ENCODE data around the gene CHST15.

The CHST15 gene

GRCh38 chr10:124092860-124093773 is at the start of gene CHST15:
CHST15 (minus strand) TSS chr10:124093598; CDS start chr10:124046212, 47,386 bp downstream.
- peaks cover 5% of the 10 kb centered on the region for H3K4me1 ChIP-seq (ENCODE audit: insufficient read depth, low read length)
- H3K4me3 ChIP-seq (ENCODE audit: low read length): peak within 1 kb of the TSS; percentile 77
- H3K27me3 ChIP-seq (ENCODE audit: insufficient read depth, low read length): peaks cover 68% of the 10 kb centered on the region
- no peaks in the 10 kb centered on the region for H3K9me3 ChIP-seq (ENCODE audit: insufficient read depth, low read depth, low read length)
- no peaks in the 10 kb centered on the region for H3K36me3 ChIP-seq (ENCODE audit: insufficient read depth, low read depth, low read length)
- peak within 1 kb of the TSS; percentile 61; the same call in 1 of the 2 replicates for H3K9ac ChIP-seq (ENCODE audit: low read depth, low read length)
- no peak within 1 kb of the TSS for H3K27ac ChIP-seq (ENCODE audit: low read length)

GRCh38 chr10:124142960-124143359 is 49.6 kb upstream of the CHST15 start:
- Histone ChIP-seq H3K27ac (ENCODE audit: low read length) (no peak overlapping the region), H3K4me1 (ENCODE audit: insufficient read depth, low read length) (0 out of 2 replicates have a peak, but pooled peaks cover 3% of the 10 kb centered on the region), H3K9ac (ENCODE audit: low read depth, low read length) (no peak overlapping the region)

GRCh38 chr10:124142006-124142739 is 48.8 kb upstream of the CHST15 start:
- H3K9me3 ChIP-seq (ENCODE audit: insufficient read depth, low read depth, low read length): no peaks in the 10 kb centered on the region
- no peaks in the 10 kb centered on the region for H3K36me3 ChIP-seq (ENCODE audit: insufficient read depth, low read depth, low read length)
- H3K27ac ChIP-seq (ENCODE audit: low read length): no peak overlapping the region
- no peak overlapping the region for H3K9ac ChIP-seq (ENCODE audit: low read depth, low read length)
- no peak overlapping the region for H3K4me3 ChIP-seq (ENCODE audit: low read length)
- H3K27me3 ChIP-seq (ENCODE audit: insufficient read depth, low read length): no peaks in the 10 kb centered on the region; the same call in 1 of the 2 replicates
- H3K4me1 ChIP-seq (ENCODE audit: insufficient read depth, low read length): no peaks in the 10 kb centered on the region

More at GRCh38 chr10:124142960-124143359, 49.6 kb upstream of the CHST15 start:
- no peaks in the 10 kb centered on the region for H3K9me3 ChIP-seq (ENCODE audit: insufficient read depth, low read depth, low read length)
- H3K36me3 ChIP-seq (ENCODE audit: insufficient read depth, low read depth, low read length): no peaks in the 10 kb centered on the region
- H3K27me3 ChIP-seq (ENCODE audit: insufficient read depth, low read length): no peaks in the 10 kb centered on the region
- no peak overlapping the region for H3K4me3 ChIP-seq (ENCODE audit: low read length)

- Histone ChIP-seq H3K27me3 (ENCODE audit: insufficient read depth, low read length) (no peaks in the 10 kb centered on the region; the same call in 1 of the 2 replicates), H3K9ac (ENCODE audit: low read depth, low read length) (no peak overlapping the region), H3K4me3 (ENCODE audit: low read length) (no peak overlapping the region), H3K4me1 (ENCODE audit: insufficient read depth, low read length) (no peaks in the 10 kb centered on the region), H3K36me3 (ENCODE audit: insufficient read depth, low read depth, low read length) (no peaks in the 10 kb centered on the region), H3K27ac (ENCODE audit: low read length) (no peak overlapping the region), H3K9me3 (ENCODE audit: insufficient read depth, low read depth, low read length) (no peaks in the 10 kb centered on the region)
Observed at GRCh38 chr10:124138883-124139348, 45.5 kb upstream of the CHST15 start.

GRCh38 chr10:124138195-124138882 is 44.9 kb upstream of the CHST15 start:
- Histone ChIP-seq H3K9me3 (ENCODE audit: insufficient read depth, low read depth, low read length) (no peaks in the 10 kb centered on the region), H3K9ac (ENCODE audit: low read depth, low read length) (no peak overlapping the region), H3K4me1 (ENCODE audit: insufficient read depth, low read length) (no peaks in the 10 kb centered on the region), H3K4me3 (ENCODE audit: low read length) (no peak overlapping the region), H3K27me3 (ENCODE audit: insufficient read depth, low read length) (no peaks in the 10 kb centered on the region; the same call in 1 of the 2 replicates), H3K27ac (ENCODE audit: low read length) (no peak overlapping the region), H3K36me3 (ENCODE audit: insufficient read depth, low read depth, low read length) (no peaks in the 10 kb centered on the region)

- Histone ChIP-seq H3K4me1 (ENCODE audit: insufficient read depth, low read length) (no peaks in the 10 kb centered on the region), H3K9ac (ENCODE audit: low read depth, low read length) (no peak overlapping the region), H3K4me3 (ENCODE audit: low read length) (no peak overlapping the region), H3K27me3 (ENCODE audit: insufficient read depth, low read length) (no peaks in the 10 kb centered on the region; the same call in 1 of the 2 replicates), H3K36me3 (ENCODE audit: insufficient read depth, low read depth, low read length) (no peaks in the 10 kb centered on the region), H3K9me3 (ENCODE audit: insufficient read depth, low read depth, low read length) (no peaks in the 10 kb centered on the region), H3K27ac (ENCODE audit: low read length) (no peak overlapping the region)
Observed at GRCh38 chr10:124134251-124134893, 41.0 kb upstream of the CHST15 start.

- H3K27me3 ChIP-seq (ENCODE audit: insufficient read depth, low read length): no peaks in the 10 kb centered on the region; the same call in 1 of the 2 replicates
- no peaks in the 10 kb centered on the region for H3K4me1 ChIP-seq (ENCODE audit: insufficient read depth, low read length)
- no peak overlapping the region for H3K4me3 ChIP-seq (ENCODE audit: low read length)
Observed at GRCh38 chr10:124132876-124133275, 39.5 kb upstream of the CHST15 start.

GRCh38 chr10:124132306-124132705 is 38.9 kb upstream of the CHST15 start:
- Histone ChIP-seq H3K36me3 (ENCODE audit: insufficient read depth, low read depth, low read length) (no peaks in the 10 kb centered on the region), H3K27ac (ENCODE audit: low read length) (no peak overlapping the region), H3K4me3 (ENCODE audit: low read length) (no peak overlapping the region), H3K27me3 (ENCODE audit: insufficient read depth, low read length) (no peaks in the 10 kb centered on the region; the same call in 1 of the 2 replicates), H3K4me1 (ENCODE audit: insufficient read depth, low read length) (no peaks in the 10 kb centered on the region), H3K9ac (ENCODE audit: low read depth, low read length) (no peak overlapping the region), H3K9me3 (ENCODE audit: insufficient read depth, low read depth, low read length) (no peaks in the 10 kb centered on the region)

More at GRCh38 chr10:124132876-124133275, 39.5 kb upstream of the CHST15 start:
- Histone ChIP-seq H3K9me3 (ENCODE audit: insufficient read depth, low read depth, low read length) (no peaks in the 10 kb centered on the region), H3K9ac (ENCODE audit: low read depth, low read length) (no peak overlapping the region), H3K27ac (ENCODE audit: low read length) (no peak overlapping the region), H3K36me3 (ENCODE audit: insufficient read depth, low read depth, low read length) (no peaks in the 10 kb centered on the region)

- H3K36me3 ChIP-seq (ENCODE audit: insufficient read depth, low read depth, low read length): no peaks in the 10 kb centered on the region
- H3K27ac ChIP-seq (ENCODE audit: low read length): no peak overlapping the region
- H3K9me3 ChIP-seq (ENCODE audit: insufficient read depth, low read depth, low read length): no peaks in the 10 kb centered on the region
- no peaks in the 10 kb centered on the region for H3K27me3 ChIP-seq (ENCODE audit: insufficient read depth, low read length)
- no peak overlapping the region for H3K4me3 ChIP-seq (ENCODE audit: low read length)
- no peak overlapping the region for H3K9ac ChIP-seq (ENCODE audit: low read depth, low read length)
- no peaks in the 10 kb centered on the region for H3K4me1 ChIP-seq (ENCODE audit: insufficient read depth, low read length)
Observed at GRCh38 chr10:124131172-124131571, 37.8 kb upstream of the CHST15 start.

- H3K9ac ChIP-seq (ENCODE audit: low read depth, low read length): no peak overlapping the region
- H3K36me3 ChIP-seq (ENCODE audit: insufficient read depth, low read depth, low read length): no peaks in the 10 kb centered on the region
- H3K4me3 ChIP-seq (ENCODE audit: low read length): no peak overlapping the region
- no peaks in the 10 kb centered on the region for H3K27me3 ChIP-seq (ENCODE audit: insufficient read depth, low read length)
- H3K9me3 ChIP-seq (ENCODE audit: insufficient read depth, low read depth, low read length): no peaks in the 10 kb centered on the region
- H3K4me1 ChIP-seq (ENCODE audit: insufficient read depth, low read length): no peaks in the 10 kb centered on the region
- no peak overlapping the region for H3K27ac ChIP-seq (ENCODE audit: low read length)
Observed at GRCh38 chr10:124130198-124130900, 37.0 kb upstream of the CHST15 start.

All from iPS-20b (cell line).